H7 (cell line): ENCODE results near the gene C17orf50. TPM values are rescaled to one million over a fixed set of nuclear protein-coding genes. Genes with fewer than 3 reads are reported as not detected.

Source experiments
- DNase-seq: peaks from one replicate; pipeline ENCODE4 v3.0.0; 2012
- H3K27me3 ChIP-seq: 2 replicates; pipeline ENCODE4 v1.6.0; 2011; ENCODE audit warnings: mild to moderate bottlenecking, low read length; ENCODE audit not compliant: control insufficient read depth, insufficient read depth
- H3K36me3 ChIP-seq: replicated peaks from 2 replicates; pipeline ENCODE4 v1.5.1; 2011; ENCODE audit warnings: low read length; ENCODE audit not compliant: control insufficient read depth, insufficient read depth
- H3K4me3 ChIP-seq: 2 replicates; pipeline ENCODE4 v1.5.1; 2011; ENCODE audit warnings: low read depth, mild to moderate bottlenecking, control low read depth, low read length, moderate library complexity; ENCODE audit not compliant: insufficient read depth
- total RNA-seq: library from RNA; depleted of rRNA; stranded (reverse); fragments of >200 nt; shearing (Covaris generic); gene quantifications from 2 replicates; pipeline ENCODE4 v1.2.3, GENCODE V29; 2014; rRNA removed

The C17orf50 gene
- total RNA-seq = not detected in 2 replicates

GRCh38 chr17:35760587-35760986 is at the start of gene C17orf50:
TSS of gene C17orf50 (plus strand) at chr17:35760887. CDS start at chr17:35760942, 55 bp downstream.
- DNase-seq = peak; percentile 13
- no peak within 1 kb of the TSS for H3K4me3 ChIP-seq
- no peaks in the 10 kb centered on the region for H3K36me3 ChIP-seq
- peaks cover 4% of the 10 kb centered on the region for H3K27me3 ChIP-seq

GRCh38 chr17:35710950-35711349 is 49.7 kb upstream of the C17orf50 start:
- no peak for DNase-seq
- Histone ChIP-seq H3K4me3 (no peak overlapping the region), H3K36me3 (peaks cover 5% of the 10 kb centered on the region), H3K27me3 (no peaks in the 10 kb centered on the region)

- Histone ChIP-seq H3K27me3 (no peaks in the 10 kb centered on the region), H3K36me3 (peaks cover 10% of the 10 kb centered on the region), H3K4me3 (no peak overlapping the region)
- no peak for DNase-seq
Observed at GRCh38 chr17:35713069-35713728, 47.5 kb upstream of the C17orf50 start.

- no peak for DNase-seq
- Histone ChIP-seq H3K4me3 (no peak overlapping the region), H3K36me3 (peaks cover 8% of the 10 kb centered on the region), H3K27me3 (no peaks in the 10 kb centered on the region)
Observed at GRCh38 chr17:35714988-35715387, 45.7 kb upstream of the C17orf50 start.

GRCh38 chr17:35715416-35715815 is 45.3 kb upstream of the C17orf50 start:
- H3K36me3 ChIP-seq = peaks cover 7% of the 10 kb centered on the region
- H3K4me3 ChIP-seq = no peak overlapping the region
- no peak for DNase-seq
- no peaks in the 10 kb centered on the region for H3K27me3 ChIP-seq

- H3K4me3 ChIP-seq = no peak overlapping the region
- peaks cover 5% of the 10 kb centered on the region for H3K36me3 ChIP-seq
- H3K27me3 ChIP-seq = no peaks in the 10 kb centered on the region
- no peak for DNase-seq
Observed at GRCh38 chr17:35716173-35716572, 44.5 kb upstream of the C17orf50 start.

GRCh38 chr17:35716897-35717465 is 43.7 kb upstream of the C17orf50 start:
- no peak for DNase-seq
- Histone ChIP-seq H3K27me3 (no peaks in the 10 kb centered on the region), H3K36me3 (peaks cover 5% of the 10 kb centered on the region), H3K4me3 (no peak overlapping the region)

GRCh38 chr17:35717475-35717874 is 43.2 kb upstream of the C17orf50 start:
- H3K36me3 ChIP-seq = peaks cover 5% of the 10 kb centered on the region
- no peak overlapping the region for H3K4me3 ChIP-seq
- DNase-seq = no peak
- H3K27me3 ChIP-seq = no peaks in the 10 kb centered on the region

GRCh38 chr17:35723735-35724134 is 37.0 kb upstream of the C17orf50 start:
- DNase-seq = no peak

GRCh38 chr17:35725058-35725457 is 35.6 kb upstream of the C17orf50 start:
- DNase-seq = no peak
- peaks cover 13% of the 10 kb centered on the region for H3K36me3 ChIP-seq
- no peaks in the 10 kb centered on the region for H3K27me3 ChIP-seq
- no peak overlapping the region for H3K4me3 ChIP-seq

More at GRCh38 chr17:35723735-35724134, 37.0 kb upstream of the C17orf50 start:
- no peaks in the 10 kb centered on the region for H3K27me3 ChIP-seq
- peaks cover 13% of the 10 kb centered on the region for H3K36me3 ChIP-seq
- H3K4me3 ChIP-seq = no peak overlapping the region

GRCh38 chr17:35725802-35726126 is 34.9 kb upstream of the C17orf50 start:
- no peak for DNase-seq

GRCh38 chr17:35726127-35726952 is 34.3 kb upstream of the C17orf50 start:
- H3K27me3 ChIP-seq = no peaks in the 10 kb centered on the region
- H3K36me3 ChIP-seq = peaks cover 13% of the 10 kb centered on the region
- DNase-seq = peak; percentile 35
- no peak overlapping the region for H3K4me3 ChIP-seq

More at GRCh38 chr17:35725802-35726126, 34.9 kb upstream of the C17orf50 start:
- peaks cover 13% of the 10 kb centered on the region for H3K36me3 ChIP-seq
- H3K27me3 ChIP-seq = no peaks in the 10 kb centered on the region
- H3K4me3 ChIP-seq = no peak overlapping the region

- H3K4me3 ChIP-seq = no peak overlapping the region
- H3K27me3 ChIP-seq = no peaks in the 10 kb centered on the region
- no peak for DNase-seq
Observed at GRCh38 chr17:35726953-35727460, 33.7 kb upstream of the C17orf50 start.

GRCh38 chr17:35727635-35728034 is 33.1 kb upstream of the C17orf50 start:
- DNase-seq = peak; percentile 14
- no peaks in the 10 kb centered on the region for H3K27me3 ChIP-seq
- no peak overlapping the region for H3K4me3 ChIP-seq
- H3K36me3 ChIP-seq = peaks cover 13% of the 10 kb centered on the region

More at GRCh38 chr17:35726953-35727460, 33.7 kb upstream of the C17orf50 start:
- H3K36me3 ChIP-seq = peaks cover 13% of the 10 kb centered on the region
